Uterus (tissue), 2 donors: Measurements from ENCODE around the gene PSTPIP1.

Experiments
- CTCF ChIP-seq, 4 experiments: fragments of 200-600 bp in 2 of 4; fragments of 450-650 bp in 2 of 4; sonication (generic) in 2 of 4; IDR thresholded peaks; one replicate each; pipeline ENCODE4 v1.5.1; 2016 to 2019; ENCODE audit warnings: antibody characterized with exemption in 4 of 4, mild to moderate bottlenecking in 2 of 4, moderate library complexity in 1 of 4
- POLR2A ChIP-seq, 2 donors: fragments of 450-650 bp; IDR thresholded peaks; one replicate each; pipeline ENCODE4 v1.6.1; 2016; ENCODE audit warnings: antibody characterized with exemption in 2 of 2, mild to moderate bottlenecking in 1 of 2, moderate library complexity in 1 of 2

GRCh38 chr15:77067691-77068367, 72.9 kb downstream of the PSTPIP1 start:
- no peak for TF ChIP-seq CTCF (IDR thresholded peaks at IDR 0.05)
- TF ChIP-seq POLR2A (IDR thresholded peaks at IDR 0.05) = no peak
